Kidney (tissue), 14 donors: ENCODE results near the gene AMOTL2. TPM values are rescaled to one million over a fixed set of nuclear protein-coding genes. Genes with fewer than 3 reads are reported as not detected.

Experiments used
- DNase-seq, 5 donors: peaks; one replicate each; pipeline ENCODE4 v3.0.0-alpha.2; 2013 to 2020
- FAIRE-seq: peaks from 2 replicates; lab custom pipeline; 2012; peaks lifted over from hg19 to GRCh38; lab: Jason Lieb, UNC
- H3K27ac ChIP-seq, 2 donors: one replicate each; pipeline ENCODE4 v1.7.0; 2013; ENCODE audit warnings: low read depth in 2 of 2, low read length in 2 of 2, inconsistent platforms in 1 of 2
- H3K27me3 ChIP-seq: one replicate; pipeline ENCODE4 v1.7.1; 2013; ENCODE audit warnings: low read length, inconsistent platforms; ENCODE audit not compliant: control insufficient read depth, insufficient read depth
- H3K36me3 ChIP-seq, 3 donors: one replicate each; pipeline versions ENCODE4 v1.7.0 to v1.7.1; 2013; ENCODE audit warnings: low read length in 3 of 3, control low read depth in 1 of 3, inconsistent platforms in 1 of 3; ENCODE audit not compliant: insufficient read depth in 3 of 3, control insufficient read depth in 2 of 3
- H3K4me1 ChIP-seq, 3 donors: one replicate each; pipeline versions ENCODE4 v1.7.0 to v1.7.1; 2013; ENCODE audit warnings: low read length in 3 of 3, inconsistent platforms in 1 of 3, low read depth in 1 of 3; ENCODE audit not compliant: control insufficient read depth in 2 of 3, insufficient read depth in 2 of 3
- H3K4me3 ChIP-seq, 3 donors: one replicate each; pipeline versions ENCODE4 v1.7.0 to v1.8.1; 2013; ENCODE audit warnings: low read length in 3 of 3, control low read depth in 1 of 3, inconsistent platforms in 1 of 3
- H3K9ac ChIP-seq, 3 donors: one replicate each; pipeline versions ENCODE4 v1.7.0 to v1.7.1; 2013; ENCODE audit warnings: low read length in 3 of 3, control low read depth in 1 of 3, inconsistent platforms in 1 of 3
- H3K9me3 ChIP-seq, 3 donors: one replicate each; pipeline versions ENCODE4 v1.7.0 to v1.7.1; 2013; ENCODE audit warnings: low read length in 3 of 3, control low read depth in 1 of 3, inconsistent platforms in 1 of 3; ENCODE audit not compliant: control insufficient read depth in 2 of 3, insufficient read depth in 1 of 3
- intact Hi-C: fragments of 100-400 bp; cut with DNase I; formaldehyde crosslinking; loops from one replicate; pipeline ENCODE4 v1.11.1; 2022
- polyA plus RNA-seq: library from polyadenylated mRNA; stranded (reverse); fragments of 350-450 nt; fragmentation: Illumina TruSeq; extraction: RNeasy Lipid Tissue Mini Kit (QIAGEN cat#74804); gene quantifications from one replicate; pipeline ENCODE4 v1.2.3, GENCODE V29; 2014; ENCODE audit warnings: low read depth, low replicate concordance; ENCODE audit not compliant: insufficient read depth
- total RNA-seq: library from RNA; stranded (reverse); fragmentation: NEBNext Ultra II Directional; extraction: Animal tissue kit (Norgen Biotek cat#: 25700); gene quantifications from one replicate; pipeline ENCODE4 v1.2.1, GENCODE V29; 2021
- TF ChIP-seq, protein P1 (sequence below): IDR thresholded peaks from 3 replicates; pipeline ENCODE4 v1.5.1; 2012; ENCODE audit warnings: mild to moderate bottlenecking, moderate library complexity, borderline replicate concordance; ENCODE audit not compliant: insufficient read depth; ENCODE audit errors: extremely low read depth
- donor health status: control.
- donor health status: control.
- donor health status: control.
- donor health status: control.
- donor health status: control.
- donor health status: DM: yes; HTN: yes; CAD: no.
- donor health status: Normal renal cell carcinoma (clear cell type).

AMOTL2 gene
- total and polyA plus RNA-seq, 2 donors from 2014 or later: 19.5 to 83.5 TPM

DNA sequence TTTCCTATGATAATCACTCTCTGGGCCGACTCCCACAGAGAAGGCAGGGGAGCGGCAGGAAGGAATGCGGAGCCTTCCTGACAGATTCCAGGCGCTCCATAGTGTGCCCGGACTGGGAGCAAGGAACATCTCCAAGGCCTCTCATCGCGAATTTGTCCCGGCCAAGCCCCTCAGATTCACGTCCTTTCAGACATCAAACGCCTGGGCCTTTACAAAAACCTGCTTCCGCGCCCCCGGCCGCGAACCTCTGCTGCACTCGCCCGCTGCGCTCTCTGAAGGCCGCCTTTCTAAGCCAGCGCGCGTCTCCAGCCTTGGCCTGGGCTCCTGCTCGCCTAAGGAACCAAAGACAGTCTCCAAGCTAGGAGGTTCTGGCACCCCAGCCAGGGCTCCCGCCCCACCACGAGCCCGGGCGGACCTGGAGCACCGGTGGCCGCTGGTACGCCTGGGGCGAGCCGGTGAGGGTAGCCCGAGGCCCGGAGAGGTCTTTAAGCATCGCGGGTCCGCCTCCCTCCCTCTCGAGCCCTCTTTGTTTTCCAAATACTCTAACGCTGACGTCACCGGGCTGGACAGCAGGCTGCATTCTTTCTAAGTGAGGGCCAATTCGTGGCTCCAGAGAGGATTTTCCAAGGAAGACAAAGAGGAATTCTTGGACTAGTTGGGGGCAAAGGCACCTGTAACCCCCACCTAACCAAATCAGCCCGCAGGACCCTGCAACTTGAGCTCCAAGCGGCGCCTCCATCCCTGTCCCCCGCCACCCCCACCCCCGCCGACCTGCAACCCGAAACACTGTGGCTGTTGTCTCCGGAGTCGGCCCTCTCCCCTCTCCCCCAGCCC, 759 bp downstream of the AMOTL2 start:
- Histone ChIP-seq H3K36me3 (peaks cover 10 to 30% (median 16%) of the 10 kb centered on the region in 3 donors), H3K27me3 (no peaks in the 10 kb centered on the region), H3K4me1 (peaks cover 7 to 58% (median 56%) of the 10 kb centered on the region in 3 donors), H3K9ac (peak overlapping the region; percentile 81 to 98 (median 88)), H3K27ac (peak overlapping the region; percentile 97 to 99), H3K9me3 (no peaks in the 10 kb centered on the region), H3K4me3 (peak overlapping the region; percentile 64 to 95 (median 86))
- TF ChIP-seq, protein P1, sequence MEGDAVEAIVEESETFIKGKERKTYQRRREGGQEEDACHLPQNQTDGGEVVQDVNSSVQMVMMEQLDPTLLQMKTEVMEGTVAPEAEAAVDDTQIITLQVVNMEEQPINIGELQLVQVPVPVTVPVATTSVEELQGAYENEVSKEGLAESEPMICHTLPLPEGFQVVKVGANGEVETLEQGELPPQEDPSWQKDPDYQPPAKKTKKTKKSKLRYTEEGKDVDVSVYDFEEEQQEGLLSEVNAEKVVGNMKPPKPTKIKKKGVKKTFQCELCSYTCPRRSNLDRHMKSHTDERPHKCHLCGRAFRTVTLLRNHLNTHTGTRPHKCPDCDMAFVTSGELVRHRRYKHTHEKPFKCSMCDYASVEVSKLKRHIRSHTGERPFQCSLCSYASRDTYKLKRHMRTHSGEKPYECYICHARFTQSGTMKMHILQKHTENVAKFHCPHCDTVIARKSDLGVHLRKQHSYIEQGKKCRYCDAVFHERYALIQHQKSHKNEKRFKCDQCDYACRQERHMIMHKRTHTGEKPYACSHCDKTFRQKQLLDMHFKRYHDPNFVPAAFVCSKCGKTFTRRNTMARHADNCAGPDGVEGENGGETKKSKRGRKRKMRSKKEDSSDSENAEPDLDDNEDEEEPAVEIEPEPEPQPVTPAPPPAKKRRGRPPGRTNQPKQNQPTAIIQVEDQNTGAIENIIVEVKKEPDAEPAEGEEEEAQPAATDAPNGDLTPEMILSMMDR: no peak
- peak; percentile 92 to 97 (median 95) for DNase-seq
- intact Hi-C loops: loop anchor here (10.0 kb wide), 1 partner anchor 101 kb away; no protein-coding TSS in a partner anchor
- no peak for FAIRE-seq

DNA sequence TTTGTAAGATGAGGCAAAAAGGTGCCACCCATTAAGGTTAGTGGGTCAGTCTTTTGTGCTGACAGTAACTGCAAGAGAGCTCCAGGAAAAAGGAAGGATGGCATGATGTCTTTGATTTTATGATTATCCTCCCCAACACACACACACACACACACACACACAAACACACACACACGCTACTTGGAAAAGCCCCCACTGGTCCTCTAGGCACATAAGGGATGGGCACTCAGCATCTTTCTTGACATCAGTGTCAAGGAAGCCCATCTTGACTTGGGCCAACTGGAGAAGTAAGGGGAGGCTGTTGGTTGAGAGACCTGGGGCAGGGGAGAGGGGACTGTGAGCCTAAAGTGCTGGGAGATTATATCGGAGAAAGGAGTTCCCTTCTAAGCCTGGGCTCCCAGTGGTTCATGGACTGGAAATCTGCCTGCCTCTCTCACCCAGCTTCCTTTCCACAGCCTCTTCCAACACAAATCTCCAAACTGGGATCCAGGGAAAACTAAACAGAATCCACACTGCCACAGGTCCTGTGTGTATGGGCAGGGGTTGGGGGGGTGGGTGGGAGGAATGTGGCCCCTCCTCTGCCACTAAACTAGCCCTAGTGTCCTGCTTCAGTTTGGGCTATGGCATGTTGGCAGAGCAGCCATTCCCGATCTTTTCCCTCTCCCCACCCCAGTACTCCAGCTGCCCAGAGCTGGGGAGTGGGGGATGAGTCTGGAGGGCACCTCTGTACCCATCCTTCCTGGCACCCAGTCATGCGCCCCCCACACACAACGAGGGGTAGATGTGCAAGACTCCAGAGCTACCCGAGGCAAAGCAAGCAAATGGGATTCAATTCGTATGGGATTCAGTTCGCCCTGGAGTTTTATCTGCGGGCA, 1.6 kb downstream of the AMOTL2 start:
- Histone ChIP-seq H3K4me3 (peak overlapping the region; percentile 64 to 95 (median 86)), H3K36me3 (peaks cover 10 to 38% (median 19%) of the 10 kb centered on the region in 3 donors), H3K27ac (peak overlapping the region; percentile 97 to 99), H3K9ac (peak overlapping the region; percentile 81 to 98 (median 88)), H3K9me3 (no peaks in the 10 kb centered on the region), H3K27me3 (no peaks in the 10 kb centered on the region), H3K4me1 (peaks cover 7 to 61% (median 60%) of the 10 kb centered on the region in 3 donors)
- intact Hi-C loops: loop anchor here (10.0 kb wide), 1 partner anchor 102 kb away; no protein-coding TSS in a partner anchor
- TF ChIP-seq, protein P1: no peak
- FAIRE-seq (no peak), DNase-seq (peak in 1 of 5 donors; percentile 64)

DNA sequence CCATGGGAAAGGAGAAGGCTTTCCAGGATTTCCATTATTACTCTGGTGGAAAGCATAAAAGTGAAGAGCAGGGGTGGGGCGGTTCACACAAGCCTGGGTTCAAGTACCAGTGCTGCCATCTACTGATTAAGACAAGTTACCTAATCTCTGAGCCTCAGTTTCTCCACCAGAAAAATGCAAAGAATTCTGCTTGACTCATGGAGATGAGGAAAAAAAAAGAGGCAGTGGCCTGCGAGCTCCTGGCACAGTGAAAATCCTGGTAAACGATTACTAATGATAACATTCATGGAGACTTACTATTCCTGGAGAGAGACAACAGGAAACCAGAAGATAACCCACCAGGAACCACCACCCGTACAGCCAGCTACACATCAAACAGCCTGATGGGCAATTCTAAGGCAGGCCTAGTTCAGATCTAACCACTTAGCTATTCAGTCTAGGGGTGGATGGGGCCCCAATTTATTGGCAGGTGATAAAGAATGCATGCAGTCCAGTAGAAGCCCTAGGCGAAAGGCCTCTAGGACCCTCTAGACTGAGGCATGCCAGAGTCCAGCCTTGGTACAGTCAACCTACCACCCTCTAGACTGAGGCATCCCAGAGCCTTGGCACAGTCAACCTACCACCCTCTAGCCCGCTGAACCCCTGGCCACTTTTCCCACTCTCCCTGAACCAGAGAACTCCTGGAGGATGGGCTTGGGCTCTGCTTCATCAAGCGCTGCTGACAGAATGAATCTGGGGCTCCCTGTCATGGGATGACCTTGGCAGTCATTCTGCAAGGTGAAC, 2.5 kb downstream of the AMOTL2 start:
- no peaks in the 10 kb centered on the region for H3K9me3 ChIP-seq
- H3K4me1 ChIP-seq: peaks cover 7 to 70% (median 69%) of the 10 kb centered on the region in 3 donors
- DNase-seq (peak in 1 of 5 donors; percentile 41), FAIRE-seq (no peak)
- H3K4me3 ChIP-seq: peak overlapping the region; percentile 64 to 95 (median 86)
- H3K27ac ChIP-seq: peak overlapping the region; percentile 97 to 99
- TF ChIP-seq, protein P1: peak; percentile 12
- no peaks in the 10 kb centered on the region for H3K27me3 ChIP-seq
- intact Hi-C loops: loop anchor here (10.0 kb wide), 1 partner anchor 103 kb away; no protein-coding TSS in a partner anchor
- peak overlapping the region; percentile 81 to 88 (median 84) for H3K9ac ChIP-seq
- peaks cover 10 to 47% (median 21%) of the 10 kb centered on the region in 3 donors for H3K36me3 ChIP-seq
